NCI-H748 (cell line): ENCODE measurements around the gene WDR54.
"Not testable (repeated sequence)": the region's sequence is repeated elsewhere in the genome, so short reads cannot be mapped to it uniquely, and the experiment has no call there.

Experiments used
- DNase-seq: peaks from one replicate; lab custom pipeline; 2025; ENCODE audit not compliant: unreplicated experiment; lab: John Stamatoyannopoulos, UW

The WDR54 gene

GRCh38 chr2:74450570-74451190, 29.1 kb downstream of the WDR54 start:
- no peak for DNase-seq

- DNase-seq = peak; percentile 95
These were observed 33.4 kb downstream of the WDR54 start, which contains the start of gene INO80B for GRCh38 chr2:74454654-74455511. Gene INO80B (plus strand): TSS chr2:74455087. CDS start chr2:74455117, 30 bp downstream.

- DNase-seq = no peak
These were observed 35.6 kb downstream of the WDR54 start for GRCh38 chr2:74457129-74457548.

GRCh38 chr2:74457549-74458131, 36.1 kb downstream of the WDR54 start:
- DNase-seq = peak; percentile 86

- DNase-seq = peak; percentile 99
These were observed 36.8 kb downstream of the WDR54 start, which contains the start of gene WBP1 for GRCh38 chr2:74458132-74458937. Gene WBP1 (plus strand): TSS chr2:74458438. CDS start chr2:74458603, 165 bp downstream.

- DNase-seq = peak; percentile 14
These were observed 37.4 kb downstream of the WDR54 start for GRCh38 chr2:74458938-74459363.

GRCh38 chr2:74459503-74460118, 38.1 kb downstream of the WDR54 start:
- not testable (repeated sequence) for DNase-seq

GRCh38 chr2:74460187-74460586, 38.7 kb downstream of the WDR54 start:
- not testable (repeated sequence) for DNase-seq

GRCh38 chr2:74461187-74462053, 39.9 kb downstream of the WDR54 start:
- DNase-seq = peak; percentile 6

GRCh38 chr2:74462054-74462785, 40.7 kb downstream of the WDR54 start:
- DNase-seq = no peak

- DNase-seq = no peak
These were observed 41.2 kb downstream of the WDR54 start for GRCh38 chr2:74462786-74463105.

GRCh38 chr2:74464406-74464805, 42.9 kb downstream of the WDR54 start:
- no peak for DNase-seq

- not testable (repeated sequence) for DNase-seq
These were observed 49.2 kb downstream of the WDR54 start for GRCh38 chr2:74470742-74471141.

GRCh38 chr2:74471332-74472065, 50.0 kb downstream of the WDR54 start:
- DNase-seq = no peak

- DNase-seq = peak; percentile 91
These were observed 50.8 kb downstream of the WDR54 start, which contains the start of gene MRPL53 for GRCh38 chr2:74472086-74472944. Gene MRPL53 (minus strand): TSS chr2:74472680. CDS start chr2:74472660, 20 bp downstream.

GRCh38 chr2:74472945-74473258, 51.4 kb downstream of the WDR54 start:
- no peak for DNase-seq

- no peak for DNase-seq
These were observed 53.0 kb downstream of the WDR54 start for GRCh38 chr2:74474481-74474880.
